Effector memory CD8-positive, alpha-beta T cell (primary cell): Measurements from ENCODE around the gene SLC29A2.

Source experiments
- ATAC-seq: fragments of 150-1000 bp; cut with Tn5 transposase; replicated peaks from 2 replicates; pipeline ENCODE4 v1.10.0; 2021; ENCODE audit warnings: mild to moderate bottlenecking, moderate library complexity
- DNase-seq, 3 experiments: peaks; one replicate each; pipeline ENCODE4 v3.0.0; 2021
- H3K27ac Mint-ChIP-seq, 2 donors: one replicate each; pipeline ENCODE4 v1.8.0; 2022; ENCODE audit warnings: mild to moderate bottlenecking in 2 of 2, mixed read lengths in 2 of 2, moderate library complexity in 2 of 2
- H3K27me3 Mint-ChIP-seq, 2 donors: one replicate each; pipeline ENCODE4 v1.8.0; 2022; ENCODE audit warnings: mixed read lengths in 2 of 2
- H3K36me3 Mint-ChIP-seq: one replicate; pipeline ENCODE4 v1.8.0; 2022; ENCODE audit warnings: mild to moderate bottlenecking, moderate library complexity, mixed read lengths; ENCODE audit not compliant: insufficient read depth
- H3K4me1 Mint-ChIP-seq, 2 donors: one replicate each; pipeline ENCODE4 v1.8.0; 2022; ENCODE audit warnings: low read depth in 2 of 2, mixed read lengths in 2 of 2
- H3K4me3 Mint-ChIP-seq, 2 donors: one replicate each; pipeline ENCODE4 v1.8.0; 2022; ENCODE audit warnings: mild to moderate bottlenecking in 2 of 2, mixed read lengths in 2 of 2, moderate library complexity in 2 of 2
- H3K9me3 Mint-ChIP-seq, 2 donors: one replicate each; pipeline ENCODE4 v1.8.0; 2022; ENCODE audit warnings: mixed read lengths in 2 of 2
- total RNA-seq, 9 experiments: gene quantifications; one replicate each; lab custom pipeline; 2026; lab: John Stamatoyannopoulos, UW

SLC29A2 gene, protein sequence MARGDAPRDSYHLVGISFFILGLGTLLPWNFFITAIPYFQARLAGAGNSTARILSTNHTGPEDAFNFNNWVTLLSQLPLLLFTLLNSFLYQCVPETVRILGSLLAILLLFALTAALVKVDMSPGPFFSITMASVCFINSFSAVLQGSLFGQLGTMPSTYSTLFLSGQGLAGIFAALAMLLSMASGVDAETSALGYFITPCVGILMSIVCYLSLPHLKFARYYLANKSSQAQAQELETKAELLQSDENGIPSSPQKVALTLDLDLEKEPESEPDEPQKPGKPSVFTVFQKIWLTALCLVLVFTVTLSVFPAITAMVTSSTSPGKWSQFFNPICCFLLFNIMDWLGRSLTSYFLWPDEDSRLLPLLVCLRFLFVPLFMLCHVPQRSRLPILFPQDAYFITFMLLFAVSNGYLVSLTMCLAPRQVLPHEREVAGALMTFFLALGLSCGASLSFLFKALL
- total RNA-seq = 4.7 to 26.9 (median 14.8) reads per million in 9 experiments

DNA sequence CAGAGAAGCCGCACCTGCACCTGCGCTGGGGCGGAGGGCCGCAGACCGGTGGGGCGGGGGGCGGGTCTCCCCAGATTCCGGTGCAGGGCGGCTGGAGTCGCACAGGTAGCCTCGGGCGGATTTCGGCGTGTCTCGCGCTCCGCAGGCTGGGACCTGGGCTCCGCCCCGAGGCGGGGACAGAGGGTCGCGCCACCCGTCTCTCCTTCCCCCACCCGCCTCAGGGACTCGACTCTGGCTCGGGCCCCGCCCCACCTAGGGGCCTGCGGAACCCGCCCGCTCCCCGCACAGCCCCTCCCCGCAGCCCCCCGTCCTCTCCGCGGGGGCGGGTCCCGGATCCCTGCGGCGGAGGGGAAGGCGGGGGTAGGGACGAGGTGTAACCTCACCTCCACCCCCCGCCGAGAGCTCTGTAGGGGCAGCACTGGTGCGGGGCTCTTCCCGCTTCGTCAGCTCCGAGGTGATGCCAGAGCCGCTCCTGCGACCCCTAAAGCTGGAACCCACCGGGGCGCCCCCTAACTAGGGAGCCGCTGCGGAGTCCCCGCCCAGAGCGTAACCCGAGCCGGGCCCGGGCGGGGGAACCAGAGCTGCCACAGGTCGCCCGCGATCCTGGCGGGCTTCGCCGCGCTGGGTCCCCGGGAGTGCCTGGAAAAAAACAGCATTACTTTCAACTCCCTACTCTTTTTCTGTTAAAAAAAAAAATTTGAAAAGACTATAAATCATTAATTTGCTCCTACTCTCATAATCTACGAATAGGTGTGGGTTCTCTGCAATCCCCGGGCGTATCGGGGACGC is at the start of gene SLC29A2:
TSS of gene SLC29A2 (minus strand) at position 134 of the 789 bp plus-strand sequence. CDS start 169 bp downstream, outside the sequence.
- DNase-seq (peak; percentile 58 to 67 (median 64)), ATAC-seq (peak; percentile 79)
- Mint-ChIP-seq H3K4me1 (peaks cover 0 to 7% of the 10 kb centered on the region in 2 donors), H3K4me3 (peak within 1 kb of the TSS; percentile 82 to 87), H3K27ac (peak within 1 kb of the TSS in 1 of 2 donors; percentile 81), H3K27me3 (no peaks in the 10 kb centered on the region), H3K9me3 (no peaks in the 10 kb centered on the region), H3K36me3 (no peaks in the 10 kb centered on the region)

DNA sequence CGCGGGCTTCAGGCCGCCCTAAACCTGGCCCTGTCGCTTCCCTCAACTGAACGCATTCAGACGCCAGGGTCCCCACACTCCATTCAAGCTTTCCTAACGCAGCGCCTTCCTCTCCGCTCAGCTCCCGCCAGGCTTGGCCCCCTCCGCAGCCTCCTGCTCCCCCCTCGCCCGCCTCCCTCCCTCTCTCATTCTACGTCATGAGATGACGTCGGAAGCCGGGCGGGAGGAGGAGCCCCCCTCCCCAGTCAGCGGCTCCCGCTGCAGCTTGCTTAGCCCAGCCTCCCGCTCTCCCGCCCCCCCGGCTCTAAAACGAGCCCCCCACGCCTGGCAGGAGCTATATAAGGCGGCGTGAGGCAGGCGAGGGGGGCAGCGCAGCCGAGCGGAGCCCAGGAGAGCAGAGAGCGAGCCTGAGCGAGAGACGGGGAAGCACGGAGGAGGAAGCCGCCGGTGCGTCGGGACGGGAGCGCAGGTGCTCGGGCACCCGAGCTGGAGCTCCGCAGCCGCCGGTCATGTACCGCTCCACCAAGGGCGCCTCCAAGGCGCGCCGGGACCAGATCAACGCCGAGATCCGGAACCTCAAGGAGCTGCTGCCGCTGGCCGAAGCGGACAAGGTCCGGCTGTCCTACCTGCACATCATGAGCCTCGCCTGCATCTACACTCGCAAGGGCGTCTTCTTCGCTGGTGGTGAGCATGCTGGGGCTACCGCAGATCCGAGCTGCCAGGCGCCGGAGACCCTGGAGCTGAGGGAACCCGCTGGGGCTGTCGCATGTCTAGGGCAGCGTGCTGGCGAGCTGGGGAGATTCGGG is 49.3 kb upstream of the SLC29A2 start, which contains the start of gene NPAS4:
TSS of gene NPAS4 (plus strand) at position 365 of the 806 bp plus-strand sequence. CDS start at position 510, 145 bp downstream.
- Mint-ChIP-seq H3K27ac (peak within 1 kb of the TSS in 1 of 2 donors; percentile 38), H3K27me3 (peaks cover 36 to 38% of the 10 kb centered on the region in 2 donors), H3K9me3 (peaks cover 4 to 15% of the 10 kb centered on the region in 2 donors), H3K4me3 (no peak within 1 kb of the TSS), H3K36me3 (peaks cover 19% of the 10 kb centered on the region), H3K4me1 (peaks cover 5% of the 10 kb centered on the region in 2 donors)
- DNase-seq (no peak), ATAC-seq (no peak)

DNA sequence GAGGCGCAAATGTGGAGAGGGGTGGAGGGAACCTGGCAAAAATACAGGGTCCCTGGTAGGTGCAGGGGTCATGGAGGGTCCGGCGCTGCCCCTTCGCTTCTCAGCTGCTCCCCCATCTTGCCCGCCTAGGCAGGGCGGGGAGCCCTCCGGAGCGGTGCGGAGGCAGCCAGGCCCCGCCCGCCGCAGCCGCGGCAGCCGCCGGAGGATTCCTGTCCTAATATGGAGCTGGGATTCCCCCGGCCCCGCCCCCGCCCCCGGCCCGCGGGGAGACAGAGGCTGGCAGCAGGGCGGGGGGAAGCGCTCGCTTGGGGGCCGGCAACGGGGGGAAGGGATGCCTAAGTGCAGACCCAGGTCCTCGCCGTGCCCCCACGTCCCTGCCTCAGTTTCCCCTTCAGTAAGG is 48.3 kb upstream of the SLC29A2 start:
- ATAC-seq = no peak
- Mint-ChIP-seq H3K4me3 (no peak overlapping the region), H3K27ac (no peak overlapping the region), H3K27me3 (peaks cover 46 to 49% of the 10 kb centered on the region in 2 donors), H3K36me3 (peaks cover 19% of the 10 kb centered on the region), H3K4me1 (peaks cover 5% of the 10 kb centered on the region in 2 donors), H3K9me3 (peaks cover 4 to 15% of the 10 kb centered on the region in 2 donors)
- DNase-seq = no peak

DNA sequence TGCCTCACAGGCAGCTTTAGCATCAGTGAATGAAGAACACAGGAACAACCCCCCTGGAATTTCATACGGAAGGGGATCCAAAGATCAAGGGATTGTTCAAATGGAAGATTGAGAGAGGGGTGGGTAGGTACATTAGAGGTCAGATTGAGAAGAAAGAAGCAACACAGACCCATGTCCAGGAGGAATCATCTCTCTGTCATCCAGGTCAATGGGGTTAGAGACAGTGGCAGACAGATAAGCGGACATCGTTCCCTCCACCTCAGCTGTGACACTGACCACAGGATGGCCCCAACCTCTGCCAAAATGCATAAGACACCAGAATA is 47.4 kb upstream of the SLC29A2 start:
- H3K4me3 Mint-ChIP-seq = no peak overlapping the region
- ATAC-seq = no peak
- peaks cover 55 to 58% of the 10 kb centered on the region in 2 donors for H3K27me3 Mint-ChIP-seq

DNA sequence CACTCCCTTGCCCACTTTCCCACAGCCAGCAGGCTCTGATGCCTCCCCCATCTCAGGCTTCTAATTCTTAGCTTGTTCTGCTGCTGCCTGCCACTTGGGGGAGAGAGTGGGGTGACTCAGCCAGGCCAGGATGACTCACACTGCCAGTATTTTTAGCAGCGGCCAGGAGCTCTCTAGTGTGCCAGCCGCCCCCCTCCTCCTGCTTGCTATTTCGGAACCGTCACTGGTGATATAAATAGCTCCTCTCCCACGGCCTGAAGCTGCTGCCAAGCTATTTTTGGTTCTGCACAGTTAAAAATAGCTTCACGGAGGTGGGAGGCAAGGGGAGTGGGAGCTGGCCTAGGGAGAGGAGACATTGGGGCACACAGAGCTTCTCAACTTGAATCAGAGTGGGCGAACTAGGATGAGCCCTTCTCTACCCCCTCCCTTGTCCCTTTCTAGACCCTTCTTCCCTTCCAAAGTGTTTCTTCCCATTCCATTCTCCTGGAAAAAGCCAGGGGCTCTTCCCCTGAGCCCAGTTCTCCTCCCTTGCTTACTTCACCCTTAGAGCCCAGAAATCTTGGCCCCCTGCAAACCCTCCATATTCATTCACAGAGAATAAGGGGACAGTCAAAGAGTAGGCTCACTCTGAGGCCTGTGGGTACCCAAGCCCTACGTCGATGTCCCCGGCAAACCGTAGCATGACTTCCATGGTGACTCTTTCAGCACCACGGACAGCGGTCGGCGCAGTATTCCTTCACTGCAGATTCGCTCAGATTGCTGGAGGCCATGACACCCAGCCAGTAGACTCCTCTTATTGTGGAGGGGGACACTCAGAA is 46.8 kb upstream of the SLC29A2 start:
- Mint-ChIP-seq H3K4me1 (peaks cover 5% of the 10 kb centered on the region in 2 donors), H3K4me3 (no peak overlapping the region), H3K36me3 (peaks cover 15% of the 10 kb centered on the region), H3K27me3 (peaks cover 58 to 63% of the 10 kb centered on the region in 2 donors), H3K27ac (no peak overlapping the region), H3K9me3 (peaks cover 4 to 15% of the 10 kb centered on the region in 2 donors)
- DNase-seq (peak; percentile 26 to 38 (median 35)), ATAC-seq (peak; percentile 24)

More for the DNA sequence above, 47.4 kb upstream of the SLC29A2 start:
- DNase-seq = no peak
- H3K4me1 Mint-ChIP-seq = peaks cover 5% of the 10 kb centered on the region in 2 donors
- H3K9me3 Mint-ChIP-seq = peaks cover 4 to 15% of the 10 kb centered on the region in 2 donors
- peaks cover 15% of the 10 kb centered on the region for H3K36me3 Mint-ChIP-seq
- no peak overlapping the region for H3K27ac Mint-ChIP-seq

DNA sequence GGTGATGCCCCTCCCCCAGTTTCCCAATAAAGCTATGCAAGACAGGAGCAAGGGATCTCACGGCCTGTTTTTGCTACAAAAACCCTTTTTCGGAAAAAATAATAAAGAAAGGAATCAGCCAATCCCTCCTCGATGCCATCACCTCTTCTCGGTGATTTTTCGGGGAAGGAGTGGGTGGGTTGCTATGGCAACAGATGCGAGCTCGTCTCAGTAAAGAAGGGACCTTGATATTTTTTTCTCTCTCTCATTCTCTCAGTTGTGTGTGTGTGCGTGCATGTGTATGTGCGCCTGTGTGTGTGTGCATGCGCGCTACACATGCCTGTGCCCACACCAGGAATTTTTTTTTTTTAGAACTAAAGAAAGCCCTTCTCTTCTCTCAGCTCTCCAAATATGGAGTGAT is 45.4 kb upstream of the SLC29A2 start:
- Mint-ChIP-seq H3K4me3 (no peak overlapping the region), H3K27me3 (peaks cover 69 to 77% of the 10 kb centered on the region in 2 donors), H3K9me3 (peaks cover 4 to 15% of the 10 kb centered on the region in 2 donors), H3K4me1 (peaks cover 5% of the 10 kb centered on the region in 2 donors), H3K36me3 (peaks cover 11% of the 10 kb centered on the region), H3K27ac (no peak overlapping the region)
- ATAC-seq = no peak
- DNase-seq = no peak

DNA sequence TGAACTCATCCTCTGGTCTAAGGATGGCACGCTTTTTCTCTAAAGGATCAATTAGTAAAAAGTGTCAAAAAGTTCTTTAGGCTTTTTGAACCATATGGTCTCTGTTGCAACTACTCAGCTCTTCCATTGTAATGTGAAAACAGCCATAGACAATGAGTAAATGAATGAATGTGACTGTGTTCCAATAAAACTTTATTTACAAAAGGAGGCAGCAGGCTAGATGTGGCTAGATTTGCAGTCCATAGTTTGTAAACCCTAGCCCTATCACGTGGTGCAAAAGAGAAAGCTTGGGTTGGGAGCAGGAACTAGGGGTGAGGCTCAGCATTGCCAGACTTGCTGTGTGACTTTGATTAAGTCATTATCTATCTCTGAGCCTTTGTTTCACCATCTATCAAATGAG is 43.9 kb upstream of the SLC29A2 start:
- H3K4me1 Mint-ChIP-seq = peaks cover 5% of the 10 kb centered on the region in 2 donors
- H3K36me3 Mint-ChIP-seq = peaks cover 5% of the 10 kb centered on the region
- H3K9me3 Mint-ChIP-seq = peaks cover 4 to 15% of the 10 kb centered on the region in 2 donors
- H3K4me3 Mint-ChIP-seq = no peak overlapping the region
- no peak overlapping the region for H3K27ac Mint-ChIP-seq
- ATAC-seq = no peak
- H3K27me3 Mint-ChIP-seq = peaks cover 77 to 93% of the 10 kb centered on the region in 2 donors
- DNase-seq = no peak

DNA sequence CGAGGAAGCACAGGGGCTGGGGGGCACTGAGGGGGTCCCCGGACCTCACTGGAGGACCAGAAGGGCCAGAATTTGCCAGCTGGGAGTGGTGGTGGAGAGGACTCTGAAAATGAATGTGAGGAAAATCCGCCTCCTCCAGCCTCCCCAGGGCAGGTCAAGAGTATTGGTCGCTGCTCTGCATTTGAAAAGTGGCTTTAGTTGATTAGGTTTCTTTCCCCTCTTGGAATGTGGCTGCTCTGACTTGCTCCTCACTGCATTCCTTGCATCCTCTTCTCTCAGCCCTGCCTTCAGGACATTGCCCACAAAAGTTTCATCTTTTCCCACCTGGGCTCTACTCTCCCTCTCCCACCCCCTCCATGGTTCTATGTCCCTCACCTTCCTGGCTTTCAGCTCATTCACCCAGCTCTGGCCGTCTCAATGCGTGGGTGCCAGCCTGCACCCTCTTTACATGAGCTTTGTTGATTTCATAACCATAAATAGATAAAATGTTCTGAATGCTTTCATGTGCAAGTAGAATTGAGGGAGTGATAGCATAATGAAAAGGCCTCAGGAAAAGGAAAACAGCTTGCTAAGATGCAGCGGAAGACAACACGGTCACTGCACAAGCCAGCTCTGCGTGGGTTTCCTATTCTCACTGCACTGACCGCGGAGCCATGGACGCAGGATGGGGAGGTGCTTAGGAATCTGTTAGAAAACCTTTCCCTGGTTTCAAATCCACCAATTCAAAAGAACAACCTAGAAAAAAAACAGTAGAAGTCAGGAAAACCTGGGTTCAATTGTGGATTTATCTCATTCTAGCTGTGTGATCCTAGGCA is 42.8 kb upstream of the SLC29A2 start:
- no peak for ATAC-seq
- DNase-seq = no peak
- H3K27ac Mint-ChIP-seq = no peak overlapping the region
- H3K27me3 Mint-ChIP-seq = peaks cover 75 to 98% of the 10 kb centered on the region in 2 donors
- H3K9me3 Mint-ChIP-seq = peaks cover 4 to 12% of the 10 kb centered on the region in 2 donors
- no peak overlapping the region for H3K4me3 Mint-ChIP-seq
- peaks cover 5% of the 10 kb centered on the region in 2 donors for H3K4me1 Mint-ChIP-seq
- H3K36me3 Mint-ChIP-seq = peaks cover 5% of the 10 kb centered on the region

DNA sequence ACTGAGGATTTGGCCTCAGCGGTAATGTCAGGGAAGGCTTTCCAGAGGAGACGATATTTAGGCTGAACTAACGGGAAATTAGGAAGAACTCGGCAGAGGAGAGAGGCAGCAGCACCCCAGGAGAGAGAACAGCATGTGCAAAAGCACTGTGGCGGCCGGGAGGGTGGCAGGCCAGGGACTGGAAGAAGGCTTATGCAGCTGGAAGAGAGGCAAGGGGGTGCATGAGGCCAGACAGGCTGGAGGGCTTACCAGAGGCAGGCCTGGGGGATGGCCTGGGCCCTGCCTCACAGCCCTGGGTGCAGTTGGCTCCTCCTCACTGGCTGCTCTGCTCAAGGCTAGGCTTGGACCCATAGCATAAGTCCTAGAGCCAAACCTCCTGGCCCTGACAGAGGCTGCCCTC is 41.6 kb upstream of the SLC29A2 start:
- Mint-ChIP-seq H3K4me3 (no peak overlapping the region), H3K27ac (no peak overlapping the region), H3K9me3 (peaks cover 0 to under 1% of the 10 kb centered on the region in 2 donors), H3K4me1 (peaks cover 3 to 4% of the 10 kb centered on the region in 2 donors), H3K36me3 (no peaks in the 10 kb centered on the region), H3K27me3 (peaks cover 63 to 94% of the 10 kb centered on the region in 2 donors)
- DNase-seq (no peak), ATAC-seq (no peak)

DNA sequence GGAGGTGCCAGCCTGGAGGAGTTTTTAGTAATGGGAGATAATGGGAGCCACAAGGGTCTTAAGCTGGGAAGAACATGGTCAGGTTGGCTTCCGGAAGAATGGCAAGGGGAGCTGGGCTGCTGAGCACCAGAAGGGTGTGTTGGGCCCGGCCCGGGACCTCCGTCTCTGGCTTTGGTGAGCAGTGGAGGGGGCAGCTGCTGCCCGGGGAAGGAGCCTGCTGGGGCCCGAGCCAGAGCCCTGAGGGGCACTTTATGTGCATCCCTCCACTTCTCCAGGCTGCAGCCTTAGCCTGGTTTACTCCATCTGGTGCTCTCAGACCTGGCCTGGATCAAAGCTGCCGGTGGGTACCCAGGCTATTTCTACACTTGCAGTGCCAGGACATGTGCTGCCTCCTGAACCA is 40.5 kb upstream of the SLC29A2 start:
- Mint-ChIP-seq H3K27me3 (peaks cover 53 to 85% of the 10 kb centered on the region in 2 donors), H3K36me3 (no peaks in the 10 kb centered on the region), H3K27ac (no peak overlapping the region), H3K9me3 (no peaks in the 10 kb centered on the region), H3K4me1 (peaks cover 3 to 4% of the 10 kb centered on the region in 2 donors), H3K4me3 (no peak overlapping the region)
- no peak for ATAC-seq
- no peak for DNase-seq

DNA sequence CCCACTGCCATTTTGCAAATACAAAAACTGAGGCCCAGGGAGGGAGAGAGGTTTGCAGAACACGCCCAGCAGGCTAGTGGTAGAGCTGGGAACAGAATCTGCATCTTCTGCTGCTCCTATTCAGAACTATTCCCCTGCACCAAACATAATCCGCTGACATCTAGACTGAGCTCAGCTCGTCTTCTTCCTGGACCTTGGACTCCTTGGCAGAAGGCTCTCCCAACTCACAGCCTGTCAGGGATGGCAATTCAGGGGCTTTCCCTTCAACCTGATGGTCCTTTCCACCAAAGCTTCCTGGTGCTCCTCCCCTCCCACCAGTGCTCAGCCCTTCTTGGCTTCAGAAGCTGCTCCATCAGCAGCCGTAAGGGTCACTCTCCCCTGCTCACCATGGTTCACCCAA is 39.8 kb upstream of the SLC29A2 start:
- peaks cover 3 to 4% of the 10 kb centered on the region in 2 donors for H3K4me1 Mint-ChIP-seq
- peaks cover 45 to 82% of the 10 kb centered on the region in 2 donors for H3K27me3 Mint-ChIP-seq
- no peaks in the 10 kb centered on the region for H3K36me3 Mint-ChIP-seq
- no peak for DNase-seq
- H3K27ac Mint-ChIP-seq = peak overlapping the region in 1 of 2 donors; percentile 36
- H3K4me3 Mint-ChIP-seq = no peak overlapping the region
- ATAC-seq = no peak
- no peaks in the 10 kb centered on the region for H3K9me3 Mint-ChIP-seq
